KMS-11 (cell line): Measurements from ENCODE around the gene TSHZ1.

Source experiments
- H2AFZ ChIP-seq: fragments of 200-600 bp; sonication (generic); 2 replicates; pipeline ENCODE4 v1.6.1; 2016; ENCODE audit warnings: antibody characterized with exemption, mixed run types, low read depth
- H3K27ac ChIP-seq: fragments of 200-600 bp; sonication (generic); 2 replicates; pipeline ENCODE4 v1.6.1; 2016; ENCODE audit warnings: mild to moderate bottlenecking, mixed run types
- H3K27me3 ChIP-seq: fragments of 200-600 bp; sonication (generic); 2 replicates; pipeline ENCODE4 v1.6.1; 2017; ENCODE audit warnings: mild to moderate bottlenecking, low read depth, mixed run types, moderate library complexity; ENCODE audit not compliant: insufficient read depth
- H3K36me3 ChIP-seq: fragments of 200-600 bp; sonication (generic); 2 replicates; pipeline ENCODE4 v1.6.1; 2017; ENCODE audit warnings: mild to moderate bottlenecking, mixed run types; ENCODE audit not compliant: insufficient read depth
- H3K4me1 ChIP-seq: fragments of 200-600 bp; sonication (generic); 2 replicates; pipeline ENCODE4 v1.6.1; 2016; ENCODE audit warnings: mild to moderate bottlenecking, low read depth, mixed run types; ENCODE audit not compliant: poor library complexity, severe bottlenecking
- H3K4me2 ChIP-seq: fragments of 200-600 bp; sonication (generic); 2 replicates; pipeline ENCODE4 v1.7.0; 2016; ENCODE audit warnings: mild to moderate bottlenecking, mixed run types
- H3K4me3 ChIP-seq: fragments of 200-600 bp; sonication (generic); IDR thresholded peaks from 2 replicates; pipeline ENCODE4 v1.6.1; 2017; ENCODE audit warnings: low read depth, low read length, mixed read lengths; ENCODE audit not compliant: insufficient read depth
- H3K79me2 ChIP-seq: fragments of 200-600 bp; sonication (generic); 2 replicates; pipeline ENCODE4 v1.6.1; 2016; ENCODE audit warnings: low read depth, mixed run types; ENCODE audit not compliant: insufficient read depth
- H3K9ac ChIP-seq: fragments of 200-600 bp; sonication (generic); 2 replicates; pipeline ENCODE4 v1.6.1; 2016; ENCODE audit warnings: mild to moderate bottlenecking, mixed run types
- H4K20me1 ChIP-seq: fragments of 200-600 bp; sonication (generic); 2 replicates; pipeline ENCODE4 v1.6.1; 2016; ENCODE audit warnings: mild to moderate bottlenecking, mixed run types; ENCODE audit not compliant: insufficient read depth
- TF ChIP-seq, protein P1 (sequence below): fragments of 200-600 bp; sonication (generic); conservative IDR thresholded peaks from 2 replicates; pipeline ENCODE4 v1.6.1; 2017; ENCODE audit warnings: low read depth, mild to moderate bottlenecking, antibody characterized with exemption, low read length, moderate library complexity, mixed read lengths

Gene TSHZ1

DNA sequence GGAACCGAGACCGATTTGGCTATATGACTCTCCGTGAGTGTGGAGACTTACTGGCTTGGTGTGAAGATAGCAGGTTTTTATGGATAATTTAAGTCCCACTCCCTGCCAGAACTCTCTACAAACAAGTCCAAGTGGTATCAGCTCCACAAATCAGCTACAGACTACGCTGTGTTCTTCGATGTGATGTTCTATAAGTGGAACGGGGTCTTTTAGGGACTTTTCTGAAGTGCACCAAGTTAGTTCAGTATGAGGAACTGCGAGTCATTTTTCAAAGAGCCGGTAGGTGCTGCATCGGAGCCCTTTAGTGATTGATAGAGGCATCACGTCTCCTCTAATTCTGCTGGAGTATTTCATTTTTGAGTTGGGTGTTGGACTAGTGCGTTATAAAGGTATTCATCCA is 107.1 kb downstream of the TSHZ1 start:
- Histone ChIP-seq H3K27ac (no peak overlapping the region), H2AFZ (no peak overlapping the region), H3K9ac (no peak overlapping the region), H3K36me3 (no peaks in the 10 kb centered on the region), H3K79me2 (no peaks in the 10 kb centered on the region), H3K4me2 (no peak overlapping the region), H3K4me3 (no peak overlapping the region), H4K20me1 (no peaks in the 10 kb centered on the region), H3K27me3 (no peaks in the 10 kb centered on the region), H3K4me1 (no peaks in the 10 kb centered on the region)
- TF ChIP-seq, protein P1, sequence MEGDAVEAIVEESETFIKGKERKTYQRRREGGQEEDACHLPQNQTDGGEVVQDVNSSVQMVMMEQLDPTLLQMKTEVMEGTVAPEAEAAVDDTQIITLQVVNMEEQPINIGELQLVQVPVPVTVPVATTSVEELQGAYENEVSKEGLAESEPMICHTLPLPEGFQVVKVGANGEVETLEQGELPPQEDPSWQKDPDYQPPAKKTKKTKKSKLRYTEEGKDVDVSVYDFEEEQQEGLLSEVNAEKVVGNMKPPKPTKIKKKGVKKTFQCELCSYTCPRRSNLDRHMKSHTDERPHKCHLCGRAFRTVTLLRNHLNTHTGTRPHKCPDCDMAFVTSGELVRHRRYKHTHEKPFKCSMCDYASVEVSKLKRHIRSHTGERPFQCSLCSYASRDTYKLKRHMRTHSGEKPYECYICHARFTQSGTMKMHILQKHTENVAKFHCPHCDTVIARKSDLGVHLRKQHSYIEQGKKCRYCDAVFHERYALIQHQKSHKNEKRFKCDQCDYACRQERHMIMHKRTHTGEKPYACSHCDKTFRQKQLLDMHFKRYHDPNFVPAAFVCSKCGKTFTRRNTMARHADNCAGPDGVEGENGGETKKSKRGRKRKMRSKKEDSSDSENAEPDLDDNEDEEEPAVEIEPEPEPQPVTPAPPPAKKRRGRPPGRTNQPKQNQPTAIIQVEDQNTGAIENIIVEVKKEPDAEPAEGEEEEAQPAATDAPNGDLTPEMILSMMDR: no peak

GRCh38 chr18:75319905-75320304 is 109.3 kb downstream of the TSHZ1 start:
- no peak overlapping the region for H3K4me2 ChIP-seq
- no peak overlapping the region for H3K9ac ChIP-seq
- no peaks in the 10 kb centered on the region for H3K36me3 ChIP-seq
- no peaks in the 10 kb centered on the region for H4K20me1 ChIP-seq
- H2AFZ ChIP-seq: no peak overlapping the region
- no peaks in the 10 kb centered on the region for H3K4me1 ChIP-seq
- H3K79me2 ChIP-seq: no peaks in the 10 kb centered on the region
- TF ChIP-seq, protein P1: no peak
- H3K27ac ChIP-seq: no peak overlapping the region
- H3K27me3 ChIP-seq: no peaks in the 10 kb centered on the region
- no peak overlapping the region for H3K4me3 ChIP-seq

DNA sequence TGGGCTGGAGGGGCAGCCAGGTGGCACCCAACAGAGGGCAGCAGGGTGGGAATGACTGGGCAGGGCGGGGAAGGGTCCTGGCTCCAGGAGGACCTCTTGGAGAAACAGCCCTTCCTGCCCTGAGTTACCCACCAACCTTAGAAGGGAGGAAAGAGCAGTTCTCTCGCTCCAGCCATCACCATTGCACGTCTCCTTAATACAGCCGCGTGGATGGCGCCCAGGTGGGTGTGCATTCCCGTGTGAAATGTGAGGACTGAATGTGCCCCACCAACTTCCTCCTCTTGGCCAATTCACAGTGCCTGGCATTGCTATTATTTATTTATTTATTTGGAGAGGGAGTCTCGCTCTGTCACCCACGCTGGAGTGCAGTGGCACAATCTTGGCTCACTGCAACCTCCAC is 109.9 kb downstream of the TSHZ1 start:
- no peaks in the 10 kb centered on the region for H3K79me2 ChIP-seq
- no peaks in the 10 kb centered on the region for H3K27me3 ChIP-seq
- H3K36me3 ChIP-seq: no peaks in the 10 kb centered on the region
- no peak overlapping the region for H3K4me2 ChIP-seq
- no peak overlapping the region for H3K9ac ChIP-seq
- no peaks in the 10 kb centered on the region for H3K4me1 ChIP-seq
- no peak overlapping the region for H2AFZ ChIP-seq
- no peak overlapping the region for H3K4me3 ChIP-seq
- no peak overlapping the region for H3K27ac ChIP-seq
- TF ChIP-seq, protein P1: no peak
- H4K20me1 ChIP-seq: no peaks in the 10 kb centered on the region

- Histone ChIP-seq H3K4me3 (no peak overlapping the region), H4K20me1 (no peaks in the 10 kb centered on the region), H3K4me1 (no peaks in the 10 kb centered on the region), H3K79me2 (no peaks in the 10 kb centered on the region), H2AFZ (no peak overlapping the region), H3K27me3 (no peaks in the 10 kb centered on the region), H3K27ac (no peak overlapping the region), H3K36me3 (no peaks in the 10 kb centered on the region), H3K4me2 (no peak overlapping the region), H3K9ac (no peak overlapping the region)
- TF ChIP-seq, protein P1: no peak
Measured at GRCh38 chr18:75321431-75321830, 110.8 kb downstream of the TSHZ1 start.
